ENCODE data around the gene CAVIN1.
A peak's percentile ranks its signal among the peaks of the same experiment; 100 is the strongest.
"Not testable (repeated sequence)": the region's sequence is repeated elsewhere in the genome, so short reads cannot be mapped to it uniquely, and the experiment has no call there.

CAVIN1 gene

GRCh38 chr17:42372142-42372541 lies 50.9 kb downstream of the CAVIN1 start:
- DNase-seq = no peak

GRCh38 chr17:42368797-42369561 lies 54.1 kb downstream of the CAVIN1 start:
- not testable (repeated sequence) for DNase-seq

- not testable (repeated sequence) for DNase-seq
Observed at GRCh38 chr17:42368310-42368709, 54.7 kb downstream of the CAVIN1 start.

- DNase-seq = not testable (repeated sequence)
Observed at GRCh38 chr17:42366176-42367023, 56.7 kb downstream of the CAVIN1 start.

- no peak for DNase-seq
Observed at GRCh38 chr17:42365136-42365535, 57.9 kb downstream of the CAVIN1 start.

- DNase-seq = peak; percentile 13
Observed at GRCh38 chr17:42363767-42364585, 59.1 kb downstream of the CAVIN1 start.

GRCh38 chr17:42363231-42363630 lies 59.8 kb downstream of the CAVIN1 start:
- no peak for DNase-seq

- no peak for DNase-seq
Observed at GRCh38 chr17:42362245-42362961, 60.7 kb downstream of the CAVIN1 start.

- peak; percentile 21 for DNase-seq
Observed at GRCh38 chr17:42361781-42362186, 61.3 kb downstream of the CAVIN1 start.

GRCh38 chr17:42360388-42360787 lies 62.7 kb downstream of the CAVIN1 start:
- DNase-seq = not testable (repeated sequence)

GRCh38 chr17:42359133-42359532 lies 63.9 kb downstream of the CAVIN1 start:
- no peak for DNase-seq

- DNase-seq = no peak
Observed at GRCh38 chr17:42358434-42358833, 64.6 kb downstream of the CAVIN1 start.

- DNase-seq = no peak
Observed at GRCh38 chr17:42354956-42355843, 67.9 kb downstream of the CAVIN1 start.

Data from activated CD4-positive, alpha-beta T cell treated with anti-CD3 and anti-CD28 coated beads, Interleukin-2, amount 50 U/mL, for 1 hour (primary cell).